SKM-1 treated with dmso at 0.1 percent for 144 hours (cell line): Measurements from ENCODE around the gene PDPK1.

Experiments used
- DNase-seq: peaks from one replicate; lab custom pipeline; 2025; ENCODE audit not compliant: unreplicated experiment; lab: John Stamatoyannopoulos, UW

PDPK1 gene

GRCh38 chr16:2537451-2538379 lies at the start of gene PDPK1:
PDPK1 (plus strand) TSS chr16:2538021; CDS start chr16:2538113, 92 bp downstream.
- peak; percentile 94 for DNase-seq

GRCh38 chr16:2489581-2489980 lies 48.2 kb upstream of the PDPK1 start:
- no peak for DNase-seq

- no peak for DNase-seq
Measured at GRCh38 chr16:2490190-2491105, 47.4 kb upstream of the PDPK1 start.

- no peak for DNase-seq
Measured at GRCh38 chr16:2492292-2492691, 45.5 kb upstream of the PDPK1 start.

GRCh38 chr16:2493605-2494004 lies 44.2 kb upstream of the PDPK1 start:
- DNase-seq = no peak

GRCh38 chr16:2494616-2495015 lies 43.2 kb upstream of the PDPK1 start:
- DNase-seq = no peak

- no peak for DNase-seq
Measured at GRCh38 chr16:2495041-2495440, 42.8 kb upstream of the PDPK1 start.

GRCh38 chr16:2496223-2497115 lies 41.4 kb upstream of the PDPK1 start:
- DNase-seq = no peak

- DNase-seq = no peak
Measured at GRCh38 chr16:2497116-2497630, 40.6 kb upstream of the PDPK1 start.

- no peak for DNase-seq
Measured at GRCh38 chr16:2497695-2498484, 39.9 kb upstream of the PDPK1 start.

GRCh38 chr16:2498531-2499253 lies 39.1 kb upstream of the PDPK1 start:
- no peak for DNase-seq

GRCh38 chr16:2499454-2499853 lies 38.4 kb upstream of the PDPK1 start:
- DNase-seq = no peak

- DNase-seq = no peak
Measured at GRCh38 chr16:2499890-2500429, 37.9 kb upstream of the PDPK1 start.

GRCh38 chr16:2500430-2500917 lies 37.3 kb upstream of the PDPK1 start:
- no peak for DNase-seq

- peak; percentile 44 for DNase-seq
Measured at GRCh38 chr16:2500918-2501750, 36.7 kb upstream of the PDPK1 start.

- no peak for DNase-seq
Measured at GRCh38 chr16:2501946-2502895, 35.6 kb upstream of the PDPK1 start.

GRCh38 chr16:2505695-2506094 lies 32.1 kb upstream of the PDPK1 start:
- no peak for DNase-seq
